HCT116 (cell line): ENCODE measurements around the gene RHPN2. TPM values are rescaled to one million over a fixed set of nuclear protein-coding genes. Genes with fewer than 3 reads are reported as not detected.

Experiments
- ATAC-seq: fragments of 200-7000 bp; cut with Tn5 transposase; 2 replicates; pipeline ENCODE4 v1.9.1; 2020; ENCODE audit warnings: mild to moderate bottlenecking, moderate library complexity
- BruUV-seq: library from RNA; stranded (reverse); fragments of 400-500 nt; replicated peaks from 2 replicates; lab custom pipeline; 2021; lab: Mats Ljungman, UMichigan
- CTCF ChIA-PET: fragments of 300-600 bp; sonication (Branson Sonifier 250); formaldehyde crosslinking; loops from one replicate; lab custom pipeline; 2021; ENCODE audit warnings: antibody characterized with exemption; lab: Charles Lee
- POLR2A ChIA-PET: fragments of 300-600, 350-600 bp; sonication (Branson Sonifier 250); formaldehyde crosslinking; loops from one replicate; lab custom pipeline; 2021; ENCODE audit warnings: antibody characterized with exemption; lab: Charles Lee
- RAD21 ChIA-PET, 2 experiments: fragments of 300-600 bp; sonication (Branson Sonifier 250); formaldehyde crosslinking; loops; one replicate each; lab custom pipeline; 2023; ENCODE audit warnings: low total read pairs in 2 of 2; ENCODE audit not compliant: uncharacterized antibody in 2 of 2, unreplicated experiment in 2 of 2, low non-redundant PET in 1 of 2; lab: Charles Lee
- DNase-seq: peaks from one replicate; pipeline ENCODE4 v3.0.0-alpha.2; 2010; ENCODE audit warnings: low read depth, low spot score
- H2AFZ ChIP-seq: fragments of 200-600 bp; shearing (Covaris generic), sonication (generic); 2 replicates; pipeline ENCODE4 v1.6.1; 2017; ENCODE audit warnings: low read depth, mixed run types, mixed read lengths, antibody characterized with exemption, low read length; ENCODE audit not compliant: poor library complexity, severe bottlenecking
- H3K27ac ChIP-seq: 2 replicates; pipeline ENCODE4 v1.5.1; 2012; ENCODE audit warnings: low read depth, low read length
- H3K27me3 ChIP-seq: fragments of 200-600 bp; sonication (generic); 2 replicates; pipeline ENCODE4 v1.6.1; 2016; ENCODE audit warnings: mixed run types, low read length, mixed read lengths; ENCODE audit not compliant: insufficient read depth
- H3K36me3 ChIP-seq, 2 experiments: fragments of 200-500 bp in 1 of 2; fragments of 200-600 bp in 1 of 2; sonication (Bioruptor generic) in 1 of 2; sonication (generic) in 1 of 2; 2 replicates each; pipeline versions ENCODE4 v1.5.1 to v1.6.1; 2014 to 2016; ENCODE audit warnings: low read length in 2 of 2, inconsistent platforms in 1 of 2, mixed read lengths in 1 of 2, mixed run types in 1 of 2; ENCODE audit not compliant: insufficient read depth in 2 of 2, control insufficient read depth in 1 of 2
- H3K4me1 ChIP-seq, 2 experiments: fragments of 200-600 bp in 1 of 2; sonication (generic) in 1 of 2; 2 replicates each; pipeline versions ENCODE4 v1.5.1 to v1.6.1; 2012 to 2017; ENCODE audit warnings: low read length in 2 of 2, inconsistent platforms in 1 of 2, mild to moderate bottlenecking in 1 of 2, mixed read lengths in 1 of 2, mixed run types in 1 of 2, moderate library complexity in 1 of 2; ENCODE audit not compliant: insufficient read depth in 2 of 2, control insufficient read depth in 1 of 2
- H3K4me2 ChIP-seq: fragments of 200-600 bp; sonication (generic); 2 replicates; pipeline ENCODE4 v1.6.1; 2017; ENCODE audit warnings: mixed run types, low read length, mixed read lengths
- H3K4me3 ChIP-seq, 2 experiments: fragments of 200-600 bp in 1 of 2; sonication (generic) in 1 of 2; replicated peaks in 1 of 2; 2 replicates each; pipeline ENCODE4 v1.5.1; 2011 to 2016; ENCODE audit warnings: low read length in 2 of 2, control low read depth in 1 of 2, low read depth in 1 of 2, mild to moderate bottlenecking in 1 of 2, mixed read lengths in 1 of 2, mixed run types in 1 of 2
- H3K79me2 ChIP-seq: fragments of 200-600 bp; sonication (generic); 2 replicates; pipeline ENCODE4 v1.6.1; 2017; ENCODE audit warnings: mild to moderate bottlenecking, mixed run types, low read length, moderate library complexity, mixed read lengths; ENCODE audit not compliant: insufficient read depth
- H3K9ac ChIP-seq: fragments of 200-600 bp; sonication (generic); 2 replicates; pipeline ENCODE4 v1.6.1; 2016; ENCODE audit warnings: low read length, mixed read lengths
- H3K9me2 ChIP-seq: fragments of 200-600 bp; sonication (generic), shearing (Covaris generic); 2 replicates; pipeline ENCODE4 v1.6.1; 2017; ENCODE audit warnings: mixed run types, mild to moderate bottlenecking, moderate library complexity; ENCODE audit not compliant: insufficient read depth
- H3K9me3 ChIP-seq, 2 experiments: fragments of 200-500 bp in 1 of 2; fragments of 200-600 bp in 1 of 2; sonication (Bioruptor generic) in 1 of 2; sonication (generic) in 1 of 2; 2 replicates each; pipeline ENCODE4 v1.6.1; 2014 to 2017; ENCODE audit warnings: low read length in 2 of 2, mixed read lengths in 2 of 2, inconsistent platforms in 1 of 2, low read depth in 1 of 2, mild to moderate bottlenecking in 1 of 2, mixed run types in 1 of 2, moderate library complexity in 1 of 2; ENCODE audit not compliant: control insufficient read depth in 1 of 2, insufficient read depth in 1 of 2
- H4K20me1 ChIP-seq: fragments of 200-600 bp; sonication (generic), shearing (Covaris generic); 2 replicates; pipeline ENCODE4 v1.6.1; 2017; ENCODE audit warnings: mixed run types, mild to moderate bottlenecking, moderate library complexity; ENCODE audit not compliant: insufficient read depth
- CBX3 ChIP-seq: IDR thresholded peaks from 2 replicates; pipeline ENCODE4 v1.6.1; 2012; ENCODE audit warnings: low read depth
- CTCF ChIP-seq, 3 experiments: fragments of 200-600 bp in 1 of 3; sonication (generic) in 1 of 3; IDR thresholded peaks in 2 of 3; conservative IDR thresholded peaks in 1 of 3; 2 replicates each; pipeline ENCODE4 v1.5.1; 2012 to 2017; ENCODE audit warnings: low read depth in 2 of 3, low read length in 2 of 3, antibody characterized with exemption in 1 of 3, borderline replicate concordance in 1 of 3, control low read depth in 1 of 3, mild to moderate bottlenecking in 1 of 3, mixed read lengths in 1 of 3, mixed run types in 1 of 3, moderate library complexity in 1 of 3; ENCODE audit not compliant: insufficient read depth in 1 of 3
- EZH2 ChIP-seq: fragments of 200-600 bp; sonication (generic); IDR thresholded peaks from 2 replicates; pipeline ENCODE4 v1.6.1; 2017; ENCODE audit warnings: antibody characterized with exemption, mixed run types
- EZH2phosphoT487 ChIP-seq: fragments of 200-600 bp; IDR thresholded peaks from 2 replicates; pipeline ENCODE4 v1.6.1; 2018; ENCODE audit warnings: antibody characterized with exemption, borderline replicate concordance
- FOSL1 ChIP-seq: IDR thresholded peaks from 2 replicates; pipeline ENCODE4 v1.6.1; 2012; ENCODE audit warnings: low read depth
- POLR2A ChIP-seq: IDR thresholded peaks from 2 replicates; pipeline ENCODE4 v1.7.0; 2011; ENCODE audit warnings: borderline replicate concordance; ENCODE audit not compliant: insufficient read depth, insufficient read length; ENCODE audit errors: extremely low read depth
- POLR2AphosphoS5 ChIP-seq: IDR thresholded peaks from 2 replicates; pipeline ENCODE4 v1.6.1; 2011; ENCODE audit warnings: mild to moderate bottlenecking, low read depth, low read length, moderate library complexity
- SIN3A ChIP-seq: IDR thresholded peaks from 2 replicates; pipeline ENCODE4 v1.6.1; 2012; ENCODE audit warnings: low read depth
- SP1 ChIP-seq: IDR thresholded peaks from 2 replicates; pipeline ENCODE4 v1.6.1; 2012; ENCODE audit warnings: low read depth
- TCF7L2 ChIP-seq: IDR thresholded peaks from 2 replicates; pipeline ENCODE4 v1.7.0; 2011; ENCODE audit warnings: borderline replicate concordance, inconsistent platforms; ENCODE audit not compliant: insufficient read depth, insufficient read length; ENCODE audit errors: extremely low read depth
- YY1 ChIP-seq: IDR thresholded peaks from 2 replicates; pipeline ENCODE4 v1.6.1; 2011; ENCODE audit warnings: low read length, low read depth, moderate library complexity, mild to moderate bottlenecking; ENCODE audit not compliant: insufficient replicate concordance; ENCODE audit errors: extremely low read depth
- ZBTB33 ChIP-seq: IDR thresholded peaks from 2 replicates; pipeline ENCODE4 v1.6.1; 2011; ENCODE audit warnings: mild to moderate bottlenecking, low read length, moderate library complexity; ENCODE audit not compliant: insufficient replicate concordance; ENCODE audit errors: extremely low read depth
- ZFX ChIP-seq: fragments of 450-650 bp; IDR thresholded peaks from 2 replicates; pipeline ENCODE4 v1.6.1; 2017
- ZNF274 ChIP-seq: fragments of 200-500 bp; sonication (Bioruptor generic); IDR thresholded peaks from 2 replicates; pipeline ENCODE4 v1.6.1; 2014; ENCODE audit warnings: mild to moderate bottlenecking, low read depth, low read length, inconsistent platforms
- intact Hi-C: fragments of 100-400 bp; cut with micrococcal nuclease; formaldehyde crosslinking; loops from 2 replicates; pipeline ENCODE4 v1.10.0; 2022
- total RNA-seq: library from RNA; stranded (reverse); gene quantifications from one replicate; pipeline ENCODE4 v1.2.1, GENCODE V29; 2021; ENCODE audit not compliant: unreplicated experiment
- TF ChIP-seq, protein P1 (sequence below): IDR thresholded peaks from 2 replicates; pipeline ENCODE4 v1.6.1; 2012; ENCODE audit warnings: low read depth
- TF ChIP-seq, protein P2 (sequence below): IDR thresholded peaks from 2 replicates; pipeline ENCODE4 v1.6.1; 2012

RHPN2 gene
- total RNA-seq, 1 experiment from 2014 or later = 33.3 TPM

- Histone ChIP-seq H3K27ac (no peak overlapping the region), H3K9me3 (no peaks in the 10 kb centered on the region), H3K9me2 (no peaks in the 10 kb centered on the region), H3K79me2 (no peaks in the 10 kb centered on the region; the same call in 1 of the 2 replicates), H3K4me2 (no peak overlapping the region), H3K9ac (no peak overlapping the region), H4K20me1 (no peaks in the 10 kb centered on the region), H3K4me3 (no peak overlapping the region), H2AFZ (no peak overlapping the region), H3K36me3 (peaks cover 5 to 15% of the 10 kb centered on the region in 2 experiments; a peak in 3 of 4 replicates), H3K4me1 (peaks cover 0 to 6% of the 10 kb centered on the region in 2 experiments; a peak in 2 of 4 replicates), H3K27me3 (no peaks in the 10 kb centered on the region)
- BruUV-seq = no TSS peak
- TF ChIP-seq SP1 (no peak), ZBTB33 (no peak), ZNF274 (no peak), POLR2A (no peak), CTCF (IDR thresholded peaks at IDR 0.05 in 2 of 3, conservative IDR thresholded peaks at IDR 0.05 in 1 of 3; ENCODE audit: borderline replicate concordance in 1 of 3, insufficient read depth in 1 of 3, low read depth in 2 of 3, low read length in 2 of 3) (no peak), SIN3A (no peak), YY1 (no peak), EZH2phosphoT487 (no peak), EZH2 (no peak), TCF7L2 (no peak), FOSL1 (no peak), ZFX (no peak), POLR2AphosphoS5 (no peak), CBX3 (no peak)
- TF ChIP-seq, protein P1, sequence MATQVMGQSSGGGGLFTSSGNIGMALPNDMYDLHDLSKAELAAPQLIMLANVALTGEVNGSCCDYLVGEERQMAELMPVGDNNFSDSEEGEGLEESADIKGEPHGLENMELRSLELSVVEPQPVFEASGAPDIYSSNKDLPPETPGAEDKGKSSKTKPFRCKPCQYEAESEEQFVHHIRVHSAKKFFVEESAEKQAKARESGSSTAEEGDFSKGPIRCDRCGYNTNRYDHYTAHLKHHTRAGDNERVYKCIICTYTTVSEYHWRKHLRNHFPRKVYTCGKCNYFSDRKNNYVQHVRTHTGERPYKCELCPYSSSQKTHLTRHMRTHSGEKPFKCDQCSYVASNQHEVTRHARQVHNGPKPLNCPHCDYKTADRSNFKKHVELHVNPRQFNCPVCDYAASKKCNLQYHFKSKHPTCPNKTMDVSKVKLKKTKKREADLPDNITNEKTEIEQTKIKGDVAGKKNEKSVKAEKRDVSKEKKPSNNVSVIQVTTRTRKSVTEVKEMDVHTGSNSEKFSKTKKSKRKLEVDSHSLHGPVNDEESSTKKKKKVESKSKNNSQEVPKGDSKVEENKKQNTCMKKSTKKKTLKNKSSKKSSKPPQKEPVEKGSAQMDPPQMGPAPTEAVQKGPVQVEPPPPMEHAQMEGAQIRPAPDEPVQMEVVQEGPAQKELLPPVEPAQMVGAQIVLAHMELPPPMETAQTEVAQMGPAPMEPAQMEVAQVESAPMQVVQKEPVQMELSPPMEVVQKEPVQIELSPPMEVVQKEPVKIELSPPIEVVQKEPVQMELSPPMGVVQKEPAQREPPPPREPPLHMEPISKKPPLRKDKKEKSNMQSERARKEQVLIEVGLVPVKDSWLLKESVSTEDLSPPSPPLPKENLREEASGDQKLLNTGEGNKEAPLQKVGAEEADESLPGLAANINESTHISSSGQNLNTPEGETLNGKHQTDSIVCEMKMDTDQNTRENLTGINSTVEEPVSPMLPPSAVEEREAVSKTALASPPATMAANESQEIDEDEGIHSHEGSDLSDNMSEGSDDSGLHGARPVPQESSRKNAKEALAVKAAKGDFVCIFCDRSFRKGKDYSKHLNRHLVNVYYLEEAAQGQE = no peak
- TF ChIP-seq, protein P2, sequence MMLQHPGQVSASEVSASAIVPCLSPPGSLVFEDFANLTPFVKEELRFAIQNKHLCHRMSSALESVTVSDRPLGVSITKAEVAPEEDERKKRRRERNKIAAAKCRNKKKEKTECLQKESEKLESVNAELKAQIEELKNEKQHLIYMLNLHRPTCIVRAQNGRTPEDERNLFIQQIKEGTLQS = no peak
- DNase-seq (no peak), ATAC-seq (no peak)
- ChIA-PET RAD21 (no interaction called here), CTCF (no interaction called here), POLR2A (no interaction called here)
- intact Hi-C loops = no loop called here
Measured at GRCh38 chr19:33000510-33000909, 64.2 kb downstream of the RHPN2 start.
